Endodermal cell (in vitro differentiated cells): ENCODE data around the gene PPFIBP2. TPM values are rescaled to one million over a fixed set of nuclear protein-coding genes. Genes with fewer than 3 reads are reported as not detected.

Experiments used
- DNase-seq: peaks from one replicate; pipeline ENCODE4 v3.0.0-alpha.2; 2017
- H3K27ac ChIP-seq: 2 replicates; pipeline ENCODE4 v1.5.1; 2013; ENCODE audit warnings: mild to moderate bottlenecking, low read depth, low read length, moderate library complexity
- H3K27me3 ChIP-seq: 2 replicates; pipeline ENCODE4 v1.6.1; 2013; ENCODE audit warnings: mild to moderate bottlenecking, low read length, moderate library complexity; ENCODE audit not compliant: insufficient read depth, control insufficient read depth, poor library complexity, severe bottlenecking
- H3K36me3 ChIP-seq: 2 replicates; pipeline ENCODE4 v1.7.0; 2013; ENCODE audit warnings: mild to moderate bottlenecking, low read length, moderate library complexity; ENCODE audit not compliant: control insufficient read depth, insufficient read depth
- H3K4me1 ChIP-seq: one replicate; pipeline ENCODE4 v1.7.0; 2013; ENCODE audit warnings: low read length; ENCODE audit not compliant: control insufficient read depth, insufficient read depth
- H3K4me3 ChIP-seq: 2 replicates; pipeline ENCODE4 v1.5.1; 2013; ENCODE audit warnings: mild to moderate bottlenecking, low read length, moderate library complexity
- H3K9ac ChIP-seq: 2 replicates; pipeline ENCODE4 v1.6.1; 2013; ENCODE audit warnings: mild to moderate bottlenecking, low read length, moderate library complexity; ENCODE audit not compliant: poor library complexity, severe bottlenecking; ENCODE audit errors: extremely low read depth
- H3K9me3 ChIP-seq: 2 replicates; pipeline ENCODE4 v1.6.1; 2013; ENCODE audit warnings: mild to moderate bottlenecking, low read length, moderate library complexity; ENCODE audit not compliant: control insufficient read depth
- H3K27ac Mint-ChIP-seq: 2 replicates; pipeline ENCODE4 v1.8.0; 2020; ENCODE audit warnings: mixed read lengths
- H3K27me3 Mint-ChIP-seq: 2 replicates; pipeline ENCODE4 v1.8.0; 2021; ENCODE audit warnings: mild to moderate bottlenecking, mixed read lengths; ENCODE audit not compliant: insufficient read depth
- H3K36me3 Mint-ChIP-seq: 2 replicates; pipeline ENCODE4 v1.8.0; 2020; ENCODE audit warnings: low read depth, mixed read lengths
- H3K4me1 Mint-ChIP-seq: 2 replicates; pipeline ENCODE4 v1.8.0; 2020; ENCODE audit warnings: mixed read lengths
- H3K4me3 Mint-ChIP-seq: 2 replicates; pipeline ENCODE4 v1.8.0; 2020; ENCODE audit warnings: mild to moderate bottlenecking, moderate library complexity, mixed read lengths
- H3K9me3 Mint-ChIP-seq: 2 replicates; pipeline ENCODE4 v1.8.0; 2020; ENCODE audit warnings: mild to moderate bottlenecking, mixed read lengths
- WGBS, 2 experiments: methylation state at CpG; one replicate each; pipeline versions ENCODE4 v1.1.5 to v1.1.7; 2013; ENCODE audit warnings: missing lambda C conversion rate in 2 of 2, mixed read lengths in 1 of 2; ENCODE audit not compliant: insufficient coverage in 1 of 2, insufficient read length in 1 of 2; 5-methylcytosine and 5-hydroxymethylcytosine counted together
- total RNA-seq, 2 donors: library from RNA; stranded (reverse); fragmentation: NEBNext Ultra II Directional in 1 of 2; extraction: Animal tissue kit (Norgen Biotek cat#: 25700) in 1 of 2; gene quantifications; 2 replicates in 1 of 2; 3 replicates in 1 of 2; pipeline ENCODE4 v1.2.1, GENCODE V29; 2021
- TF ChIP-seq, protein P1 (sequence below): fragments of 200-600 bp; sonication (generic); conservative IDR thresholded peaks from 2 replicates; pipeline ENCODE4 v1.5.0; 2021; ENCODE audit warnings: antibody characterized with exemption, mild to moderate bottlenecking

Gene PPFIBP2
- total RNA-seq, 2 donors from 2014 or later, result 149 to 195 TPM

DNA sequence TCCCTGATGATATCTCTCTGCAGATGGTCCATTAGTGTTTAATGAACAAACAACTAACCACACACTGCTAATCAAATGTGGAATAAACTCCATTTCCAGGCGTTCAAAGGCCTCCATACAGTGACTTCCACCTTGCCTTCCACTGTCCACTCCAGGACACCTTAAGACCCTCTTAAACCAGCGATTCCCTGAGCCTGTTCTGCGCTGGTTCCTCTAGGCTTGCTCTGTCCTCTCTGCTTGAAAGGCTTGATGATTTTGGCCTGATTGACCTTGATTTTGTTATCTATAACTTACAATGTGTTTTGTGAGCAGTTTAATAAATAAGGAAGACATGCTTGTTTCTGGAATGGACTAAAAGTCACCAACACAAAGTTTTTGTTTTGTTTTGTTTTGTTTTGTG is 180.4 kb downstream of the PPFIBP2 start:
- peaks cover 30% of the 10 kb centered on the region for H3K4me1 Mint-ChIP-seq
- H3K27ac Mint-ChIP-seq, result no peak overlapping the region
- Histone ChIP-seq H3K9me3 (peaks cover 4% of the 10 kb centered on the region), H3K9ac (no peak overlapping the region), H3K27me3 (no peaks in the 10 kb centered on the region), H3K27ac (no peak overlapping the region), H3K4me1 (peaks cover 17% of the 10 kb centered on the region), H3K36me3 (peaks cover 46% of the 10 kb centered on the region), H3K4me3 (no peak overlapping the region)
- no peak for DNase-seq
- H3K9me3 Mint-ChIP-seq, result no peaks in the 10 kb centered on the region
- no peak overlapping the region for H3K4me3 Mint-ChIP-seq
- TF ChIP-seq, protein P1, sequence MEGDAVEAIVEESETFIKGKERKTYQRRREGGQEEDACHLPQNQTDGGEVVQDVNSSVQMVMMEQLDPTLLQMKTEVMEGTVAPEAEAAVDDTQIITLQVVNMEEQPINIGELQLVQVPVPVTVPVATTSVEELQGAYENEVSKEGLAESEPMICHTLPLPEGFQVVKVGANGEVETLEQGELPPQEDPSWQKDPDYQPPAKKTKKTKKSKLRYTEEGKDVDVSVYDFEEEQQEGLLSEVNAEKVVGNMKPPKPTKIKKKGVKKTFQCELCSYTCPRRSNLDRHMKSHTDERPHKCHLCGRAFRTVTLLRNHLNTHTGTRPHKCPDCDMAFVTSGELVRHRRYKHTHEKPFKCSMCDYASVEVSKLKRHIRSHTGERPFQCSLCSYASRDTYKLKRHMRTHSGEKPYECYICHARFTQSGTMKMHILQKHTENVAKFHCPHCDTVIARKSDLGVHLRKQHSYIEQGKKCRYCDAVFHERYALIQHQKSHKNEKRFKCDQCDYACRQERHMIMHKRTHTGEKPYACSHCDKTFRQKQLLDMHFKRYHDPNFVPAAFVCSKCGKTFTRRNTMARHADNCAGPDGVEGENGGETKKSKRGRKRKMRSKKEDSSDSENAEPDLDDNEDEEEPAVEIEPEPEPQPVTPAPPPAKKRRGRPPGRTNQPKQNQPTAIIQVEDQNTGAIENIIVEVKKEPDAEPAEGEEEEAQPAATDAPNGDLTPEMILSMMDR, result no peak
- WGBS, 2 experiments, result 56 to 95% methylated on average over 1 to 3 of the region's 3 CpGs
- H3K36me3 Mint-ChIP-seq, result peaks cover 23% of the 10 kb centered on the region
- H3K27me3 Mint-ChIP-seq, result no peaks in the 10 kb centered on the region

DNA sequence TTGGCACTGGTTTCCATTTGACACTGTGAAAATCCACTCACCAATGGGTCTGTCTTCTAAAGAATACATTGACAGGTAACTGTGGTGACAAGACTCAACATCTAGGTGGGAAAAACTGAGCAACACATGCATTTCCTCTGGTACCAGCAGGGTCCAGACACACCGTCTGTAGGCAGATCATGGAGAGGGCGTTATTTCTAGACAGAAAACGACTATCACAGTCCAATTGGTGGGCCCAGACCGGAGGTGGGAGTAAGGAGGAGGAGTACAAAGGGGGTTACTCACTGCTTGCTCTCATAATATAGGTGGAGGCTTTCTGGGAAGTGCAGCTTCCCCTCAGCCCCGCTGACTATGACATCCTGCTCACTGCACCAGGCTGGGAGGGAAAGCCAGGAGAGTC is 182.6 kb downstream of the PPFIBP2 start:
- H3K27ac Mint-ChIP-seq, result no peak overlapping the region
- H3K4me1 Mint-ChIP-seq, result peaks cover 36% of the 10 kb centered on the region
- H3K27me3 Mint-ChIP-seq, result no peaks in the 10 kb centered on the region
- no peaks in the 10 kb centered on the region for H3K9me3 Mint-ChIP-seq
- TF ChIP-seq, protein P1, result no peak
- peaks cover 4% of the 10 kb centered on the region for H3K9me3 ChIP-seq
- peaks cover 28% of the 10 kb centered on the region for H3K36me3 ChIP-seq
- no peaks in the 10 kb centered on the region for H3K27me3 ChIP-seq
- H3K9ac ChIP-seq, result no peak overlapping the region
- no peak overlapping the region for H3K27ac ChIP-seq
- H3K36me3 Mint-ChIP-seq, result peaks cover 26% of the 10 kb centered on the region
- H3K4me1 ChIP-seq, result peaks cover 17% of the 10 kb centered on the region
- H3K4me3 Mint-ChIP-seq, result no peak overlapping the region
- 90 to 100% methylated on average over 3 to 5 of the region's 5 CpGs for WGBS, 2 experiments
- no peak overlapping the region for H3K4me3 ChIP-seq
- DNase-seq, result no peak

Other genes starting within 250 kb of the PPFIBP2 start
- 1 to 10 TPM in 1 of 2 donors, under 1 TPM in 1; 0.81 to 1.5 TPM for gene OLFML1, start 28.5 kb upstream of the PPFIBP2 start, total RNA-seq
- gene CYB5R2, start 159.5 kb downstream of the PPFIBP2 start, total RNA-seq, result 10 to 100 TPM; 31.7 to 51.9 TPM
- 10 to 100 TPM in 1 of 2 donors, 1 to 10 TPM in 1; 8.2 to 30.1 TPM for gene OVCH2, start 192.5 kb downstream of the PPFIBP2 start, total RNA-seq